GM19240 (cell line): ENCODE measurements around the gene LDLRAD3.
"Not testable (repeated sequence)": the region's sequence is repeated elsewhere in the genome, so short reads cannot be mapped to it uniquely, and the experiment has no call there.

Experiments
- DNase-seq: peaks from one replicate; pipeline ENCODE4 v3.0.0; 2011; ENCODE audit warnings: low spot score; ENCODE audit not compliant: insufficient read length

LDLRAD3 gene

GRCh38 chr11:36161572-36161971 lies 217.7 kb downstream of the LDLRAD3 start:
- DNase-seq: no peak

GRCh38 chr11:36162006-36162882 lies 218.4 kb downstream of the LDLRAD3 start:
- DNase-seq: no peak

DNA sequence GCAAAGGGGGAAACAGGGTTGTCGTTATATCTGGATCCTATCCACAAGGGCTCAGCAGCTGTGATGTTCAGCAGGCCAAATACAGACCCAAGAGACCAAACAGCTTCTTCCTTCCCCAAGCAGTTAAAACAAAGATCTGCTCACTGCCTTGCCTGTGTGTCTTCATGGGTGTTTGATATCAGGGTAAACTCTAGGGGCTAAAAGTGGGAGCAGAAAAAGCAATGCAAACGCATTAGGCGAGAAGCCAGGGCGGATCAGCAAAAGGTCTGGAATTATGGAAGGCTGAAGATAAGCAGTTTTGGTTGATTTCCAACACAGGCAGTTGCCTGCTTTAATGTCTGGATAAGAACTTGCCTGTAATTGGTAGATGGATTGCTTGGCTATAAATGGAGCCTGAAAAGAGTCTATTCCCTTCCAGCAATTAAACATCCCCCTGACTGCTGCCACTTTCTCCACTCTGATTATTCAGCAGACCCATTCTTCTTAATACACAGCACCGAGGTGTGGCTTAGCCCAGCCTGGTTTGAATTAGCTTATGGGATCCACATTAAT lies 219.1 kb downstream of the LDLRAD3 start:
- no peak for DNase-seq

DNA sequence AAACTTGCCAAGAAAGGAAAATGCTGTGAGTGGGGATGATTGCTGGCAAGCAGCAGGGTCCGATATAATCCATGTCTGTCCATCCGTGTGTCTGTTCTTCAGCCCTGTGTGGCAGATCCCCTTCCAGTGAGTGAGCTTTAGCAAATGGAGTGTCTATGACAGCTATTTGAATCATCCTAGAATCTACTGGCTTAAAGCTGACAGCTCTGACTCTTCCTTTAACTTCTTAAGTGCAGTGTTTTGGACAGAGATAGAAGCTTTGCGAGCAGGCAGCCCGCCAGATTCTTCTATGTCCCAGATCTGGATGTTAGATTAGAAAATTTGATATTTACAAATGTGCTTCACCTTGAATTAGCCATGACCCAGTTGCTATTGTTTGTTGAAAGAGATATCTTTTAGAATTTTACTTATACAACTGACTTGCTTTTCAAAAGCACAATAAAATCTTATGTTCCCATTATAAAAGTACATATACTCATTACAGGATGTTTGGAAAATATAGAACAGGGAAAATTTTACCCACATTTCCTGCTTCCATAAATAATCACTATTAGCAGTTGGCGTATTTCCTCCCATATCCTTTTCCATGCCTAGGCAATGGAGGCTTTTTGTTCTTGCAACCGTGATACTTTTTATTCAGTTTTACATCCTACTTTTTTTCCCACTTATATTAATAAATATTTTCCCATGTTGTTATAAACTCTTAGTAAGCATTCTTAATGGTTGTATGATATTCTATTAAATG lies 220.8 kb downstream of the LDLRAD3 start:
- DNase-seq: no peak

- DNase-seq: no peak
These were observed 221.9 kb downstream of the LDLRAD3 start for GRCh38 chr11:36165621-36166397.

GRCh38 chr11:36167073-36167472 lies 223.2 kb downstream of the LDLRAD3 start:
- no peak for DNase-seq

GRCh38 chr11:36167729-36168128 lies 223.9 kb downstream of the LDLRAD3 start:
- no peak for DNase-seq

DNA sequence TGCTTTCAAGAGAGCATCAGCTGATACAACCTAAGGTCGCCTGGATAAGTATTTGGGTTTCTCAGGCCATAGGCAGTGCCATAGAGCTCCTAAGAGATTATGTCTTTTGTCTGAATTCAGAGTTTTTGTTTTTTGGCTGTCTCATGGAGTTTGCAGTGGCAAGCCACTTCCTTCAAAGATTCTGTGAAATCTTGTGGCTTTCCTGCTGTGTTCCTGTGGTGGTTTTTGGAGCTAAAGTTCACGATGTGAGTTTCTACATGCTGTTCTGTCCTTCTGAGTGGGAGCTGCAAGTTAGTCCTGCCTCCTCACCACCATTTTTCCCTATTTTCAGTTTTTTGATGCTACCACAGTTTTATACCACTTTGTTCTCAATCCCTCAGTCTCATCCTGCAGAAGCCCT lies 234.0 kb downstream of the LDLRAD3 start:
- no peak for DNase-seq

DNA sequence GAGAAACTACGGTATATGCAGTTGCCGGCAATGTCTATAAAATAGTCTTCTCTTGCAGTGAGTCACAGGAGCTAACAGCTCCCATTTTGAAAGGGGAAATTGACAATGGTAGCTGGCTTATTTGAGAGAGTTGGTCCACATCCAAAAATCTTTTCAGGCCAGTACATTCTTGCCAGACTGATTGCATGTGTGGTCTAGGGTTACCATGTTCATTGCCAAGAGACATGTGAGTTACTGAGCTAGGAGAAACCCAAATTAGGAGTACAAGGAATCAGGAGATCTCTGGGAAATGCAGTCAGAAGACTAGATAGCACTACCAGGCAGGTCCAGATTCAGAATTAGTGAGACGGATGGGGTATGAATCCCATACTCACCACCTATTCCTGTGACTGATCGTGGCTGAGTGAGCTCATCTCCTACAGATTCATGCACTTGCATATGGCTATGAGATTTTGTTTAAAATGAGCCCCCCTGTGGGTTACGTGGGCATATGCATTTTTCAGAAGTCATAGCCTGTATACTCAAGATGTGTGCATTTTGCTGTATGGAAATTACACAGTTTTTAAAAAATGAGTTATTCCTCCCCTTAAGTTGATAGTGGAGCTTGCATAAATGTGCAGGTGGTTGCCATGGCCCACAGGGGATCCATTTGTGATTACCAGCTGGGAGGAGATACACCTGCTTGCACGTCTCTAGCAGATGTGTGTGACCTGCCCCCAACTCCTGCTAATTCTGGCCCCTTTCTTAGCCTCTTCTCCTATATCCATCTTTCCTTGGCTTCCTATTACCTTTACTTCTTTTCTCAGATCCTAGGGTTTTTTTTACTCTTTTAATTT lies 242.7 kb downstream of the LDLRAD3 start:
- DNase-seq: no peak

DNA sequence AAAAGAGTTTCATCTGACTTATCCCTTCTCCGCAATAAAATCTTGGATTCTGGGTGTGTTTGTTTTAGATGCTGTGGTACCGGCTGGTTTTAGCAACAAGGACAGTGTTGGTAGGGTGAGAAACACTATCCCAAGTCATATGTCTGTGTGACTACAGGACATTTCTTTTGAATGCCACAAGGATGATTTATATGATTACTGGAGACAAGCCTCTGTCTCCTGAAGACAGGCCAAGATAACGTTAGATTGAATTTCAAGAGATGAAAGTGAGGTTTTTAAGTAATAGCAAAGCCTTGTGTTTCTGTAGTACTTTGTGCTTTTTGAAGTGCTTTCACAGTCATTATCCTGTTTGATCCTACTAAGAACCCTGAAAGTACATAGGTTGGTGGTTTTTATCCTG lies 243.8 kb downstream of the LDLRAD3 start:
- no peak for DNase-seq

DNA sequence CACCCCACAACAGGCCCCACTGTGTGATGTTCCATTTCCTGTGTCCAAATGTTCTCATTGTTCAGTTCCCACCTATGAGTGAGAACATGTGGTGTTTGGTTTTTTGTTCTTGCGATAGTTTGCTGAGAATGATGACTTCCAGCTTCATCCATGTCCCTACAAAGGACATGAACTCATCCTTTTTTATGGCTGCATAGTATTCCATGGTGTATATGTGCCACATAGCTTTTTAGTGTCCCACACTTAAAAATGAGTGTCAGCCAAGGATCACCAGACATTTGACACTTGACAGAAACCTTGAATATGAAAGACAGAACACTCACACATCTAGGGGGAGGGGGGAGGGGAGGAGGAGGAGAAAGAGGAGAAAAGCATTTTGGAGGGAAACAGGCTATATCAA lies 245.9 kb downstream of the LDLRAD3 start:
- not testable (repeated sequence) for DNase-seq

- DNase-seq: no peak
These were observed 248.1 kb downstream of the LDLRAD3 start for GRCh38 chr11:36191941-36192340.

GRCh38 chr11:36192425-36193289 lies 248.8 kb downstream of the LDLRAD3 start:
- DNase-seq: no peak

DNA sequence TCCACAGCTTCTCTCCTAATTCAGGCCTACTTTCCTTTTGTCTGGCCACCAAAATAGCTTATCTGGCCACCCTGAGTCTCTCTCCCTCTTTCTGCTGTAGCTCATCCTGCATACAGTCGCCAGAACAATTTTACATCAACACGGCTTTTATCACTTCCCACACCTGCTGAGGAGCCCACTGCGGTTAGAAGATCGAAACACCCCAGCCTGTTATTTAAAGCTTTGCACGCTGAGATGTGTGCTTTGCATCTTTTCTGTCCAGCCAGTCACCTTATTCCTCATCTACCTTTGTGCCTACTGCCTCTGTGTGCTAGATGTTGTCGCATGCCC lies 249.4 kb downstream of the LDLRAD3 start:
- no peak for DNase-seq

DNA sequence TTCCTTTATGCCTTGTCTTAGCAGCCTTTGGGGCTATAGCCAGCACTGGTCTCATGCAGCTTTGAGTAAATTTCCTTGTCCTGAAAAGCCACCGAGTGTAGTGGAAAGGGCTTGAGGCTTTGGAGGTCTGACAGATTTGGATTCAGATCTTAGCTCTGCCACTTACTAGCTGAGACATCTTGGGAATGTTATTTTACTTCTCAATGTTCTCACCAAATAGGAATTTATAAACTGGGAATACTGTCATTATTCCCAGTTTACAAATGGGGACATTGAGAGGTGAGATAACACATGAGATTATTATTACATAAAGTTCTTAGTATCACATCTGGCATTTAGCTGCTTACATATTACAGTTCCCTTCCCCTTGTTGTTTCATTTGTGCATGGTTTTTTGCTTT lies 249.9 kb downstream of the LDLRAD3 start:
- DNase-seq: no peak

DNA sequence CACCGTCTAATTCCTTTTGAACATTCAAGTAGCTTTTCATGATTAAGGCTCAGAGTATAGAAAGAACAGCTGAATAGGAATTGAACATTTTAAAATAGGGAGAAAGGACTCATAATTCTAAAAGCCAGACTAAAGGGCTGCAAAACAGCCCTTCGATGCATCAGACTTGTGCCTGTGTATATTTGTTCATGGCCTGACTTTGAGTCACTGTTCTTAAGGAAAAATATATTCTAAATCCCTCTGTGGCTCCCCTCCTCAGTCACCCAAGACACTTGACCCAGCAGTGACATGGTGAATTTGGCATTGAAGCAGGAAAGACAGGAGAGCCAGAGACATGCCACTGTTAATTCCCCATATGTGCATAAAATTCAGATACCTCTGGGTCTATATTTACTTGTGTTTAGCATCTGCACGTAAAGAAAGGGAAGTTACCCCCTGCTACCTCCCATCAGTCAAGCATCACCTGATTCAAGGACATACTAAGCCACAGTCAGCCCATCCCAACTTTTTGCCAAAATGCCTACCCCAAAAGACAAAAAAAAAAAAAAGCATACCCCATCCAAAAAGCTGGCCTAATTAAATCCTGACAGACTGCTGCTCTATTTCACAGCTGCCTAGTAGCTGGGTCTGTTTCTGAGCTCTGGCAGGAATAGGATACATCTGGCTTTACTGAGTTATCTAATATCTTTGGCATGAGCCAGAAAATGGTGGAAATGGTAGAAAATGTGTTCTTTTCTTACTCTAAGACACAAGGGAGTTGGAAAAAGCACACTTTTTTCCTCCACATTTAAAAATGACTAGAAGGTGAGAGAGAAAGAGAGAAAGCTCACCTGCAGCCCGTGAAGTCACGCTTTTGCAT lies 251.9 kb downstream of the LDLRAD3 start:
- DNase-seq: no peak

- no peak for DNase-seq
These were observed 252.6 kb downstream of the LDLRAD3 start for GRCh38 chr11:36196411-36196998.

DNA sequence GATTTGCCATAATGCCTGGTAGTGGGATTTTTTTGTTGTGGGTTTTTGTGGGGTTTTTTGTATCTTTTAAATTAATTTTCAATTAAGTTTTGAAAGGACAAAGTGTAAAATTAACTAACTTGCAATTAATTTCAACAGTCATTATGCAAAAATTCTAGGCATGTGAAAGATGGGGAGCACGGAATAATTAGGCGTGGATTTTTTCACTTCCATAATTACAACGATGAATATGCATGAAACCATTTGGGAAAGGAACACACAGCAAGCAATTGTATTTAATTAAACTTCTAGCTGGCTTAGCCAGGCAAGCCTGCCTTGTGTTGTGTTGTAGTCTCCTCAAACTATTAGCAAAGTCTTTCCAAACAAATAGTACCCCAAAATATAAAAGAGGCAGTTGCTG lies 257.5 kb downstream of the LDLRAD3 start:
- DNase-seq: no peak

DNA sequence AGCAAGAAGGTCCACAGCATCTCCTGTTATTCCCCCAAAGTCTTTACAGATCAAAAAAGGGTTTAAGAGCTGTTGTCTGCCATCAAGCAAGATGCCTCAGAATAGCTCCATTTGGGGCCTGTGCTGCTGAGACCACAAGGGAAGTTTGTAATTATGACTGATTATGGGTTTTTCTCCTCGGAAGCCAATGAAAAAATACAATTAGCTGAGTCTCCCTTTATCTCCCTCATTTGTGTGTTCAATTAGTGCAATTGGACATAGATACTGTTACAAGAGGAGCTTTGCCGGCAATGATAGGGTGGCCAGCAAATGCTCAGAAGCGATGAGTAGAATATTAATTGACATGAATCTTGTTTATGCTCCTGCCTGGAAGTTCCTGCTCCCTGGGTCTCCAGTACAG lies 261.7 kb downstream of the LDLRAD3 start:
- DNase-seq: no peak
